Naive thymus-derived CD4-positive, alpha-beta T cell (primary cell): ENCODE results near the gene GBE1. TPM values are rescaled to one million over a fixed set of nuclear protein-coding genes. Genes with fewer than 3 reads are reported as not detected.

Experiments used
- ATAC-seq: fragments of 150-1000 bp; cut with Tn5 transposase; 2 replicates; pipeline ENCODE4 v1.10.0; 2021; ENCODE audit warnings: mild to moderate bottlenecking, moderate library complexity
- CTCF ChIA-PET: fragments of 350-600 bp; sonication (Branson Sonifier 250); formaldehyde crosslinking; loops from one replicate; lab custom pipeline; 2021; ENCODE audit warnings: antibody characterized with exemption; lab: Charles Lee
- POLR2A ChIA-PET: fragments of 350-600 bp; sonication (Branson Sonifier 250); formaldehyde crosslinking; loops from one replicate; lab custom pipeline; 2021; ENCODE audit warnings: antibody characterized with exemption, inconsistent platforms; lab: Charles Lee
- DNase-seq, 9 donors: peaks; one replicate each; pipeline versions ENCODE4 v3.0.0 to v3.0.0-alpha.2; 2020 to 2022; ENCODE audit warnings: mixed read lengths in 1 of 9
- H3K27ac ChIP-seq: one replicate; pipeline ENCODE4 v1.7.0; 2013; ENCODE audit warnings: mild to moderate bottlenecking, low read depth, low read length, moderate library complexity
- H3K27me3 ChIP-seq, 2 donors: one replicate each; pipeline ENCODE4 v1.7.0; 2013; ENCODE audit warnings: low read length in 2 of 2, mild to moderate bottlenecking in 2 of 2, moderate library complexity in 2 of 2; ENCODE audit not compliant: control insufficient read depth in 2 of 2, insufficient read depth in 2 of 2
- H3K36me3 ChIP-seq, 3 experiments: 1 replicate in 2 of 3; 2 replicates in 1 of 3; pipeline ENCODE4 v1.7.0; 2013; ENCODE audit warnings: low read length in 3 of 3, mild to moderate bottlenecking in 3 of 3, moderate library complexity in 1 of 3; ENCODE audit not compliant: insufficient read depth in 3 of 3, control insufficient read depth in 2 of 3
- H3K4me1 ChIP-seq, 2 donors: one replicate each; pipeline ENCODE4 v1.7.0; 2013; ENCODE audit warnings: low read length in 2 of 2, mild to moderate bottlenecking in 2 of 2, moderate library complexity in 1 of 2; ENCODE audit not compliant: control insufficient read depth in 2 of 2, insufficient read depth in 2 of 2
- H3K4me3 ChIP-seq: 2 replicates; pipeline ENCODE4 v1.7.0; 2013; ENCODE audit warnings: mild to moderate bottlenecking, low read length
- H3K9me3 ChIP-seq, 3 experiments: 1 replicate in 2 of 3; 2 replicates in 1 of 3; pipeline ENCODE4 v1.7.0; 2013; ENCODE audit warnings: low read length in 3 of 3; ENCODE audit not compliant: control insufficient read depth in 2 of 3
- H3K27ac Mint-ChIP-seq, 9 donors: one replicate each; pipeline ENCODE4 v1.8.0; 2020 to 2022; ENCODE audit warnings: mixed read lengths in 9 of 9, mild to moderate bottlenecking in 8 of 9, moderate library complexity in 5 of 9, inconsistent platforms in 2 of 9
- H3K27me3 Mint-ChIP-seq, 5 donors: one replicate each; pipeline ENCODE4 v1.8.0; 2021 to 2022; ENCODE audit warnings: mixed read lengths in 5 of 5, mild to moderate bottlenecking in 1 of 5
- H3K36me3 Mint-ChIP-seq, 5 donors: one replicate each; pipeline ENCODE4 v1.8.0; 2020 to 2022; ENCODE audit warnings: mixed read lengths in 5 of 5, mild to moderate bottlenecking in 3 of 5, inconsistent platforms in 1 of 5
- H3K4me1 Mint-ChIP-seq, 7 donors: one replicate each; pipeline ENCODE4 v1.8.0; 2020 to 2022; ENCODE audit warnings: mixed read lengths in 7 of 7, mild to moderate bottlenecking in 3 of 7, inconsistent platforms in 1 of 7
- H3K4me3 Mint-ChIP-seq, 10 donors: one replicate each; pipeline ENCODE4 v1.8.0; 2020 to 2022; ENCODE audit warnings: mild to moderate bottlenecking in 10 of 10, mixed read lengths in 10 of 10, moderate library complexity in 6 of 10, inconsistent platforms in 2 of 10
- H3K9me3 Mint-ChIP-seq, 11 donors: one replicate each; pipeline ENCODE4 v1.8.0; 2020 to 2022; ENCODE audit warnings: mixed read lengths in 11 of 11, mild to moderate bottlenecking in 4 of 11, inconsistent platforms in 1 of 11, moderate library complexity in 1 of 11
- intact Hi-C, 2 donors: fragments of 100-400 bp; cut with micrococcal nuclease; formaldehyde crosslinking; loops; one replicate each; pipeline ENCODE4 v1.15.1; 2023
- polyA plus RNA-seq, 2 donors: library from polyadenylated mRNA; unstranded; fragments of 300-500 nt; fragmentation: Illumina TruSeq; gene quantifications; one replicate each; pipeline ENCODE4 v1.2.3, GENCODE V29; 2021
- total RNA-seq, 6 experiments: library from RNA in 5 of 6; stranded (reverse) in 5 of 6; gene quantifications; 1 replicate in 5 of 6; 2 replicates in 1 of 6; pipeline ENCODE4 v1.2.3 and lab custom pipeline; 2021 to 2026

GBE1 gene
- total and polyA plus RNA-seq, 7 experiments from 2014 or later, result 6.5 to 33.2 (median 8.3) TPM

GRCh38 chr3:81490541-81491288 lies 270.7 kb downstream of the GBE1 start:
- ChIA-PET CTCF (interaction anchor here (0.5 to 1.7 kb wide), 2 partner anchors 642 to 1456 kb away, joined by 3 to 4 read pairs; no protein-coding TSS in a partner anchor), POLR2A (no interaction called here)
- Mint-ChIP-seq H3K4me3 (no peak overlapping the region), H3K9me3 (peaks cover 0 to 8% (median 0%) of the 10 kb centered on the region in 11 donors), H3K36me3 (peaks cover 0 to 5% (median 4%) of the 10 kb centered on the region in 5 donors), H3K27me3 (no peaks in the 10 kb centered on the region), H3K27ac (no peak overlapping the region), H3K4me1 (peaks cover 0 to 5% (median 0%) of the 10 kb centered on the region in 7 donors)
- DNase-seq (peak; percentile 12 to 63 (median 45)), ATAC-seq (peak; percentile 89)
- intact Hi-C loops, result loop anchor here in 1 of 2 donors (1.0 kb wide), 1 partner anchor 643 kb away; no protein-coding TSS in a partner anchor
- no peaks in the 10 kb centered on the region for H3K9me3 ChIP-seq
- no peak overlapping the region for H3K4me3 ChIP-seq
- H3K27me3 ChIP-seq, result no peaks in the 10 kb centered on the region
- no peaks in the 10 kb centered on the region for H3K36me3 ChIP-seq
- H3K4me1 ChIP-seq, result no peaks in the 10 kb centered on the region
- no peak overlapping the region for H3K27ac ChIP-seq

GRCh38 chr3:81485444-81485865 lies 276.0 kb downstream of the GBE1 start:
- no peaks in the 10 kb centered on the region for H3K36me3 ChIP-seq
- H3K36me3 Mint-ChIP-seq, result peaks cover 0 to 5% (median 0%) of the 10 kb centered on the region in 5 donors
- peaks cover 0 to 34% (median 7%) of the 10 kb centered on the region in 11 donors for H3K9me3 Mint-ChIP-seq
- DNase-seq (no peak), ATAC-seq (peak; percentile 63)
- ChIA-PET POLR2A (no interaction called here), CTCF (no interaction called here)
- peaks cover 0 to 5% (median 0%) of the 10 kb centered on the region in 5 donors for H3K27me3 Mint-ChIP-seq
- H3K4me3 ChIP-seq, result no peak overlapping the region
- H3K4me1 Mint-ChIP-seq, result no peaks in the 10 kb centered on the region
- H3K27ac Mint-ChIP-seq, result no peak overlapping the region
- H3K27ac ChIP-seq, result no peak overlapping the region
- no peaks in the 10 kb centered on the region for H3K9me3 ChIP-seq
- intact Hi-C loops, result no loop called here
- H3K4me3 Mint-ChIP-seq, result no peak overlapping the region
- no peaks in the 10 kb centered on the region for H3K4me1 ChIP-seq
- no peaks in the 10 kb centered on the region for H3K27me3 ChIP-seq

- Histone ChIP-seq H3K27ac (no peak overlapping the region), H3K4me1 (no peaks in the 10 kb centered on the region), H3K4me3 (no peak overlapping the region), H3K36me3 (no peaks in the 10 kb centered on the region), H3K27me3 (no peaks in the 10 kb centered on the region), H3K9me3 (no peaks in the 10 kb centered on the region)
- no peak overlapping the region for H3K27ac Mint-ChIP-seq
- peaks cover 0 to 9% (median 0%) of the 10 kb centered on the region in 5 donors for H3K27me3 Mint-ChIP-seq
- ChIA-PET POLR2A (no interaction called here), CTCF (no interaction called here)
- intact Hi-C loops, result no loop called here
- peaks cover 0 to 5% (median 0%) of the 10 kb centered on the region in 5 donors for H3K36me3 Mint-ChIP-seq
- no peaks in the 10 kb centered on the region for H3K4me1 Mint-ChIP-seq
- H3K4me3 Mint-ChIP-seq, result no peak overlapping the region
- H3K9me3 Mint-ChIP-seq, result peaks cover 0 to 34% (median 7%) of the 10 kb centered on the region in 11 donors
- DNase-seq (no peak), ATAC-seq (no peak)
Observed at GRCh38 chr3:81484520-81484919, 276.9 kb downstream of the GBE1 start.

- Histone ChIP-seq H3K4me3 (no peak overlapping the region), H3K27me3 (no peaks in the 10 kb centered on the region), H3K36me3 (no peaks in the 10 kb centered on the region), H3K9me3 (no peaks in the 10 kb centered on the region), H3K27ac (no peak overlapping the region), H3K4me1 (no peaks in the 10 kb centered on the region)
- CTCF ChIA-PET, result no interaction called here
- intact Hi-C loops, result no loop called here
- Mint-ChIP-seq H3K27me3 (peaks cover 0 to 9% (median 0%) of the 10 kb centered on the region in 5 donors), H3K9me3 (peaks cover 0 to 30% (median 6%) of the 10 kb centered on the region in 11 donors), H3K4me1 (no peaks in the 10 kb centered on the region), H3K27ac (no peak overlapping the region), H3K4me3 (no peak overlapping the region), H3K36me3 (no peaks in the 10 kb centered on the region)
- POLR2A ChIA-PET, result no interaction called here
- ATAC-seq (no peak), DNase-seq (no peak)
Observed at GRCh38 chr3:81483046-81483445, 278.4 kb downstream of the GBE1 start.

- Mint-ChIP-seq H3K27me3 (peaks cover 0 to 9% (median 5%) of the 10 kb centered on the region in 5 donors), H3K4me3 (no peak overlapping the region), H3K36me3 (no peaks in the 10 kb centered on the region), H3K9me3 (peaks cover 0 to 18% (median 4%) of the 10 kb centered on the region in 11 donors), H3K27ac (no peak overlapping the region), H3K4me1 (no peaks in the 10 kb centered on the region)
- Histone ChIP-seq H3K9me3 (no peaks in the 10 kb centered on the region), H3K27me3 (no peaks in the 10 kb centered on the region), H3K4me3 (no peak overlapping the region), H3K27ac (no peak overlapping the region), H3K36me3 (no peaks in the 10 kb centered on the region), H3K4me1 (no peaks in the 10 kb centered on the region)
- no peak for DNase-seq
- ATAC-seq, result no peak
- intact Hi-C loops, result no loop called here
- ChIA-PET CTCF (no interaction called here), POLR2A (no interaction called here)
Observed at GRCh38 chr3:81477740-81478139, 283.7 kb downstream of the GBE1 start.

- H3K9me3 ChIP-seq, result no peaks in the 10 kb centered on the region
- no peaks in the 10 kb centered on the region for H3K36me3 Mint-ChIP-seq
- no peak overlapping the region for H3K27ac ChIP-seq
- intact Hi-C loops, result no loop called here
- DNase-seq (no peak), ATAC-seq (no peak)
- no peaks in the 10 kb centered on the region for H3K27me3 ChIP-seq
- POLR2A ChIA-PET, result no interaction called here
- H3K9me3 Mint-ChIP-seq, result peaks cover 0 to 10% (median 3%) of the 10 kb centered on the region in 11 donors
- no peak overlapping the region for H3K4me3 ChIP-seq
- H3K27me3 Mint-ChIP-seq, result peaks cover 0 to 9% (median 5%) of the 10 kb centered on the region in 5 donors
- H3K4me1 ChIP-seq, result no peaks in the 10 kb centered on the region
- no peak overlapping the region for H3K4me3 Mint-ChIP-seq
- H3K4me1 Mint-ChIP-seq, result no peaks in the 10 kb centered on the region
- CTCF ChIA-PET, result no interaction called here
- H3K27ac Mint-ChIP-seq, result no peak overlapping the region
- no peaks in the 10 kb centered on the region for H3K36me3 ChIP-seq
Observed at GRCh38 chr3:81476692-81477091, 284.8 kb downstream of the GBE1 start.
